ENCODE results near the gene WDR89.

- no peak for TF ChIP-seq POLR2A (IDR thresholded peaks at IDR 0.05)
- no peak for TF ChIP-seq CTCF (IDR thresholded peaks at IDR 0.05)
- TF ChIP-seq POLR2AphosphoS5 (IDR thresholded peaks at IDR 0.05) = no peak
- TF ChIP-seq EP300 (IDR thresholded peaks at IDR 0.05) = no peak
These were observed 63.4 kb downstream of the WDR89 start for GRCh38 chr14:63578300-63578699.
